Measurements from ENCODE around the gene R3HDM2. TPM values are rescaled to one million over a fixed set of nuclear protein-coding genes. Genes with fewer than 3 reads are reported as not detected.
"Not testable (repeated sequence)": the region's sequence is repeated elsewhere in the genome, so short reads cannot be mapped to it uniquely, and the experiment has no call there.

R3HDM2 gene
- total RNA-seq, 4 donors from 2014 or later = 31.0 to 51.9 (median 41.6) TPM

GRCh38 chr12:57367121-57367520, 63.7 kb downstream of the R3HDM2 start:
- TF ChIP-seq EP300 (IDR thresholded peaks at IDR 0.05) = no peak
- no peak for TF ChIP-seq POLR2A (IDR thresholded peaks at IDR 0.05)
- TF ChIP-seq CTCF (IDR thresholded peaks at IDR 0.05) = no peak
- H3K4me3 ChIP-seq = no peak overlapping the region

GRCh38 chr12:57366315-57366714, 64.5 kb downstream of the R3HDM2 start:
- 97% methylated on average over 3 of the region's 3 CpGs for WGBS, 2 donors
- no peak overlapping the region for H3K27ac ChIP-seq
- peaks cover 0 to 8% (median 0%) of the 10 kb centered on the region in 4 donors for H3K9me3 ChIP-seq
- TF ChIP-seq CTCF (IDR thresholded peaks at IDR 0.05) (no peak), EP300 (IDR thresholded peaks at IDR 0.05) (no peak), POLR2A (IDR thresholded peaks at IDR 0.05) (no peak)
- H3K4me3 ChIP-seq = no peak overlapping the region
- H3K4me1 ChIP-seq = peaks cover 0 to 11% (median 2%) of the 10 kb centered on the region in 4 donors
- H3K36me3 ChIP-seq = peaks cover 0 to 14% (median 0%) of the 10 kb centered on the region in 3 donors
- no peak for DNase-seq (ENCODE audit: low spot score in 2 of 2)
- H3K27me3 ChIP-seq = no peaks in the 10 kb centered on the region

More at GRCh38 chr12:57367121-57367520, 63.7 kb downstream of the R3HDM2 start:
- H3K4me1 ChIP-seq = peaks cover 0 to 19% (median 2%) of the 10 kb centered on the region in 4 donors
- DNase-seq (ENCODE audit: low spot score in 2 of 2) = no peak
- H3K9me3 ChIP-seq = peaks cover 0 to 8% (median 0%) of the 10 kb centered on the region in 4 donors
- peaks cover 0 to 12% (median 0%) of the 10 kb centered on the region in 3 donors for H3K36me3 ChIP-seq
- H3K27me3 ChIP-seq = no peaks in the 10 kb centered on the region
- H3K27ac ChIP-seq = no peak overlapping the region

- H3K9me3 ChIP-seq; H3K4me3 ChIP-seq; H3K4me1 ChIP-seq; DNase-seq (ENCODE audit: low spot score in 2 of 2); H3K27me3 ChIP-seq; H3K27ac ChIP-seq: not testable (repeated sequence)
- WGBS, 2 donors = 97 to 99% methylated on average over 5 of the region's 5 CpGs
- peaks cover 0 to 18% (median 0%) of the 10 kb centered on the region in 3 donors for H3K36me3 ChIP-seq
These were observed 66.7 kb downstream of the R3HDM2 start for GRCh38 chr12:57364156-57364555.

GRCh38 chr12:57360468-57360867, 70.4 kb downstream of the R3HDM2 start:
- Histone ChIP-seq H3K36me3 (peaks cover 0 to 6% (median 0%) of the 10 kb centered on the region in 3 donors), H3K9me3 (no peaks in the 10 kb centered on the region), H3K27ac (no peak overlapping the region), H3K4me3 (no peak overlapping the region), H3K4me1 (no peaks in the 10 kb centered on the region), H3K27me3 (no peaks in the 10 kb centered on the region)
- no peak for TF ChIP-seq CTCF (IDR thresholded peaks at IDR 0.05)
- no peak for TF ChIP-seq POLR2A (IDR thresholded peaks at IDR 0.05)
- TF ChIP-seq EP300 (IDR thresholded peaks at IDR 0.05) = no peak
- WGBS, 2 donors = 92 to 93% methylated on average over 8 of the region's 8 CpGs
- no peak for DNase-seq (ENCODE audit: low spot score in 2 of 2)

- DNase-seq (ENCODE audit: low spot score in 2 of 2) = no peak
- H3K36me3 ChIP-seq = peaks cover 0 to 6% (median 0%) of the 10 kb centered on the region in 3 donors
- no peak overlapping the region for H3K27ac ChIP-seq
- no peak overlapping the region for H3K4me3 ChIP-seq
- no peaks in the 10 kb centered on the region for H3K9me3 ChIP-seq
- no peaks in the 10 kb centered on the region for H3K4me1 ChIP-seq
- 91 to 100% methylated on average over 4 of the region's 4 CpGs for WGBS, 2 donors
- no peaks in the 10 kb centered on the region for H3K27me3 ChIP-seq
- TF ChIP-seq POLR2A (IDR thresholded peaks at IDR 0.05) (no peak), CTCF (IDR thresholded peaks at IDR 0.05) (no peak), EP300 (IDR thresholded peaks at IDR 0.05) (no peak)
These were observed 72.2 kb downstream of the R3HDM2 start for GRCh38 chr12:57358646-57359045.

GRCh38 chr12:57355734-57356133, 75.1 kb downstream of the R3HDM2 start:
- TF ChIP-seq POLR2A (IDR thresholded peaks at IDR 0.05) = no peak
- TF ChIP-seq EP300 (IDR thresholded peaks at IDR 0.05) = no peak
- TF ChIP-seq CTCF (IDR thresholded peaks at IDR 0.05) = no peak

More at GRCh38 chr12:57355734-57356133, 75.1 kb downstream of the R3HDM2 start:
- H3K36me3 ChIP-seq = no peaks in the 10 kb centered on the region
- no peaks in the 10 kb centered on the region for H3K9me3 ChIP-seq
- no peak overlapping the region for H3K27ac ChIP-seq
- H3K27me3 ChIP-seq = no peaks in the 10 kb centered on the region
- DNase-seq (ENCODE audit: low spot score in 2 of 2) = no peak
- H3K4me3 ChIP-seq = no peak overlapping the region
- H3K4me1 ChIP-seq = no peaks in the 10 kb centered on the region
